Astrocyte of the spinal cord (primary cell): ENCODE results near the gene FAM222B.
A peak's percentile ranks its signal among the peaks of the same experiment; 100 is the strongest.

ENCODE experiments used
- DNase-seq: peaks from one replicate; pipeline ENCODE4 v3.0.0; 2011; ENCODE audit warnings: low read depth, low spot score
- H3K4me3 ChIP-seq: 2 replicates; pipeline ENCODE4 v1.5.1; 2011; ENCODE audit warnings: low read depth, mild to moderate bottlenecking, low read length, moderate library complexity
- CTCF ChIP-seq: IDR thresholded peaks from 2 replicates; pipeline ENCODE4 v1.5.1; 2012; ENCODE audit warnings: low read depth, mild to moderate bottlenecking, low read length, inconsistent platforms
- in situ Hi-C: cut with HindIII; loops from 2 replicates; pipeline ENCODE4 v1.10.0; 2017; ENCODE audit warnings: low sequenced_read_pairs

The FAM222B gene

GRCh38 chr17:28842282-28843012 is at the start of gene FAM222B:
Gene FAM222B (minus strand): TSS chr17:28842790. CDS start chr17:28766667, 76,123 bp downstream.
- peak; percentile 79 for DNase-seq
- peak; percentile 12 for TF ChIP-seq CTCF
- H3K4me3 ChIP-seq: peak within 1 kb of the TSS; percentile 88
- in situ Hi-C loops: no loop called here

GRCh38 chr17:28892024-28892423 is 49.4 kb upstream of the FAM222B start:
- in situ Hi-C loops: no loop called here
- DNase-seq: no peak
- TF ChIP-seq CTCF: no peak
- H3K4me3 ChIP-seq: no peak overlapping the region

- no peak for DNase-seq
- no peak overlapping the region for H3K4me3 ChIP-seq
- TF ChIP-seq CTCF: no peak
- in situ Hi-C loops: no loop called here
Observed at GRCh38 chr17:28891201-28891600, 48.6 kb upstream of the FAM222B start.

- no peak overlapping the region for H3K4me3 ChIP-seq
- no peak for DNase-seq
- TF ChIP-seq CTCF: no peak
- in situ Hi-C loops: no loop called here
Observed at GRCh38 chr17:28889996-28890395, 47.4 kb upstream of the FAM222B start.

- no peak for TF ChIP-seq CTCF
Observed at GRCh38 chr17:28888832-28889231, 46.2 kb upstream of the FAM222B start.

GRCh38 chr17:28887871-28888471 is 45.4 kb upstream of the FAM222B start:
- in situ Hi-C loops: no loop called here
- no peak for DNase-seq
- no peak overlapping the region for H3K4me3 ChIP-seq
- TF ChIP-seq CTCF: no peak

More at GRCh38 chr17:28888832-28889231, 46.2 kb upstream of the FAM222B start:
- H3K4me3 ChIP-seq: no peak overlapping the region
- DNase-seq: no peak
- in situ Hi-C loops: no loop called here
